ENCODE results near the gene OSTM1.

DNA sequence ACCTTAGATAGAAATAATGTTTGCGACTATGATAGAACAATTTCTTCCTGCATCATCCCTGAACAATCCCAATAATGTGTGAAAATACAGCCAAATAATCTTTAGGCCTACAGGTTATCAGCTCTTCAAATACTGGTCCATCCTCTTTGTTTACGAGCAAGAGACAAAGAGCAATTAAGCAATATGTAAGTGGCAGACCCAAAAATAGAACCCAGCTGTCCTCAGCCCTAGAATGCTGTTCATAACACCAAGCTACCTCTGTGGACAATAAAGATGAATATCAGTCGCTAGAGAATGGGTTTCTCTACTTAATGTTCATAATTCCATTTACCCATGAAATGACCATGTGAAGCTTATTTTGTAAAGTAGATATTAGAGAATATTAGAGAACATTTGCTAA lies 28.4 kb upstream of the OSTM1 start:
- no peak for TF ChIP-seq EZH2 (IDR thresholded peaks at IDR 0.05; ENCODE audit: borderline replicate concordance, low read depth, low read length, poor library complexity, severe bottlenecking)
- TF ChIP-seq, protein P1, sequence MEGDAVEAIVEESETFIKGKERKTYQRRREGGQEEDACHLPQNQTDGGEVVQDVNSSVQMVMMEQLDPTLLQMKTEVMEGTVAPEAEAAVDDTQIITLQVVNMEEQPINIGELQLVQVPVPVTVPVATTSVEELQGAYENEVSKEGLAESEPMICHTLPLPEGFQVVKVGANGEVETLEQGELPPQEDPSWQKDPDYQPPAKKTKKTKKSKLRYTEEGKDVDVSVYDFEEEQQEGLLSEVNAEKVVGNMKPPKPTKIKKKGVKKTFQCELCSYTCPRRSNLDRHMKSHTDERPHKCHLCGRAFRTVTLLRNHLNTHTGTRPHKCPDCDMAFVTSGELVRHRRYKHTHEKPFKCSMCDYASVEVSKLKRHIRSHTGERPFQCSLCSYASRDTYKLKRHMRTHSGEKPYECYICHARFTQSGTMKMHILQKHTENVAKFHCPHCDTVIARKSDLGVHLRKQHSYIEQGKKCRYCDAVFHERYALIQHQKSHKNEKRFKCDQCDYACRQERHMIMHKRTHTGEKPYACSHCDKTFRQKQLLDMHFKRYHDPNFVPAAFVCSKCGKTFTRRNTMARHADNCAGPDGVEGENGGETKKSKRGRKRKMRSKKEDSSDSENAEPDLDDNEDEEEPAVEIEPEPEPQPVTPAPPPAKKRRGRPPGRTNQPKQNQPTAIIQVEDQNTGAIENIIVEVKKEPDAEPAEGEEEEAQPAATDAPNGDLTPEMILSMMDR (conservative IDR thresholded peaks at IDR 0.05; ENCODE audit: low read depth, low read length): no peak

Data from A673 (cell line).